K562 (cell line): ENCODE measurements around the gene ZNF787. TPM values are rescaled to one million over a fixed set of nuclear protein-coding genes. Genes with fewer than 3 reads are reported as not detected.

Experiments used
- ARID1B ChIP-seq: fragments of 450-650 bp; IDR thresholded peaks from 2 replicates; pipeline ENCODE4 v1.6.1; 2016; ENCODE audit warnings: antibody characterized with exemption, mild to moderate bottlenecking, inconsistent platforms
- ASH1L ChIP-seq: fragments of 450-650 bp; IDR thresholded peaks from 2 replicates; pipeline ENCODE4 v1.6.1; 2018; ENCODE audit warnings: borderline replicate concordance, mild to moderate bottlenecking, low read depth; ENCODE audit not compliant: partially characterized antibody
- ATF1 ChIP-seq, 2 experiments: fragments of 450-650 bp in 1 of 2; IDR thresholded peaks; 2 replicates each; pipeline ENCODE4 v1.6.1; 2016; ENCODE audit warnings: missing compliant biosample characterization in 1 of 2, missing genetic modification characterization in 1 of 2
- ETV6 ChIP-seq, 3 experiments: fragments of 150-350 bp in 1 of 3; sonication (generic) in 1 of 3; formaldehyde crosslinking in 1 of 3; IDR thresholded peaks; 2 replicates each; pipeline versions ENCODE4 v1.6.1 to v1.8.0; 2014 to 2022; ENCODE audit warnings: borderline replicate concordance in 2 of 3, low read depth in 2 of 3, antibody characterized with exemption in 1 of 3, low read length in 1 of 3, mild to moderate bottlenecking in 1 of 3, missing genetic modification reagents in 1 of 3
- HDAC3 ChIP-seq: fragments of 450-650 bp; IDR thresholded peaks from 2 replicates; pipeline ENCODE4 v1.6.1; 2018; ENCODE audit warnings: borderline replicate concordance, mild to moderate bottlenecking, moderate library complexity; ENCODE audit not compliant: partially characterized antibody
- HDAC6 ChIP-seq: IDR thresholded peaks from 2 replicates; pipeline ENCODE4 v1.6.1; 2012; ENCODE audit warnings: low read depth, mild to moderate bottlenecking, control low read depth, inconsistent platforms, low read length, moderate library complexity
- PTTG1 ChIP-seq: fragments of 450-650 bp; IDR thresholded peaks from 2 replicates; pipeline ENCODE4 v1.6.1; 2016; ENCODE audit warnings: low read depth, mild to moderate bottlenecking, missing genetic modification characterization, missing compliant biosample characterization
- ZC3H4 ChIP-seq: sonication (generic); formaldehyde crosslinking; IDR thresholded peaks from 2 replicates; pipeline ENCODE4 v1.9.0; 2021; ENCODE audit warnings: missing genetic modification reagents, borderline replicate concordance
- ZNF445 ChIP-seq: fragments of 250-450 bp; sonication (Bioruptor Pico); IDR thresholded peaks from 2 replicates; pipeline ENCODE4 v1.4.0; 2020; ENCODE audit warnings: low read depth, mild to moderate bottlenecking, moderate library complexity
- polyA plus RNA-seq, 8 experiments: library from polyadenylated mRNA; depleted of rRNA in 4 of 8; stranded (reverse) in 5 of 8; unstranded in 3 of 8; fragments of >200 nt; fragmentation: Nextera tagmentation in 2 of 8; fragmentation: Illumina TruSeq in 1 of 8; extraction: Ambion mirVana in 2 of 8; extraction: Trizol in 1 of 8; gene quantifications; 2 replicates each; pipeline versions ENCODE4 v1.2.1 to v1.2.3, GENCODE V29; 2011 to 2014; ENCODE audit warnings: inconsistent platforms in 1 of 8, missing spikeins in 1 of 8
- total RNA-seq, 7 experiments: library from RNA; depleted of rRNA in 6 of 7; stranded (reverse); fragments of >200 nt in 6 of 7; fragmentation: Illumina TruSeq in 2 of 7; extraction: Trizol in 2 of 7; gene quantifications; 2 replicates each; pipeline versions ENCODE4 v1.2.1 to v1.2.3, GENCODE V29; 2011 to 2021; ENCODE audit warnings: low replicate concordance in 1 of 7
- TF ChIP-seq, protein P1 (sequence below), 2 experiments: fragments of 450-650 bp; IDR thresholded peaks; 2 replicates each; pipeline ENCODE4 v1.6.1; 2016; ENCODE audit warnings: mild to moderate bottlenecking in 2 of 2, borderline replicate concordance in 1 of 2, low read depth in 1 of 2, moderate library complexity in 1 of 2
- TF ChIP-seq, protein P2 (sequence below): fragments of 450-650 bp; formaldehyde crosslinking; IDR thresholded peaks from 2 replicates; pipeline ENCODE4 v1.4.0; 2022; ENCODE audit warnings: missing genetic modification characterization
- TF ChIP-seq, protein P3 (sequence below), 2 experiments: fragments of 250-450 bp in 1 of 2; fragments of 450-650 bp in 1 of 2; sonication (Bioruptor Pico) in 1 of 2; IDR thresholded peaks; 2 replicates each; pipeline versions ENCODE4 v1.6.1 to v1.8.0; 2016 to 2021; ENCODE audit warnings: mild to moderate bottlenecking in 2 of 2, moderate library complexity in 2 of 2, missing compliant biosample characterization in 1 of 2, missing genetic modification characterization in 1 of 2
- TF ChIP-seq, protein P4 (sequence below): fragments of 250-450 bp; sonication (Bioruptor Pico); IDR thresholded peaks from 2 replicates; pipeline ENCODE4 v1.5.0; 2021

ZNF787 gene
- total and polyA plus RNA-seq, 9 of the 15 experiments (the other 6 are each of a cell fraction or from before 2014, with no cell fraction given) = 0.45 to 77.6 (median 7.3) TPM

DNA sequence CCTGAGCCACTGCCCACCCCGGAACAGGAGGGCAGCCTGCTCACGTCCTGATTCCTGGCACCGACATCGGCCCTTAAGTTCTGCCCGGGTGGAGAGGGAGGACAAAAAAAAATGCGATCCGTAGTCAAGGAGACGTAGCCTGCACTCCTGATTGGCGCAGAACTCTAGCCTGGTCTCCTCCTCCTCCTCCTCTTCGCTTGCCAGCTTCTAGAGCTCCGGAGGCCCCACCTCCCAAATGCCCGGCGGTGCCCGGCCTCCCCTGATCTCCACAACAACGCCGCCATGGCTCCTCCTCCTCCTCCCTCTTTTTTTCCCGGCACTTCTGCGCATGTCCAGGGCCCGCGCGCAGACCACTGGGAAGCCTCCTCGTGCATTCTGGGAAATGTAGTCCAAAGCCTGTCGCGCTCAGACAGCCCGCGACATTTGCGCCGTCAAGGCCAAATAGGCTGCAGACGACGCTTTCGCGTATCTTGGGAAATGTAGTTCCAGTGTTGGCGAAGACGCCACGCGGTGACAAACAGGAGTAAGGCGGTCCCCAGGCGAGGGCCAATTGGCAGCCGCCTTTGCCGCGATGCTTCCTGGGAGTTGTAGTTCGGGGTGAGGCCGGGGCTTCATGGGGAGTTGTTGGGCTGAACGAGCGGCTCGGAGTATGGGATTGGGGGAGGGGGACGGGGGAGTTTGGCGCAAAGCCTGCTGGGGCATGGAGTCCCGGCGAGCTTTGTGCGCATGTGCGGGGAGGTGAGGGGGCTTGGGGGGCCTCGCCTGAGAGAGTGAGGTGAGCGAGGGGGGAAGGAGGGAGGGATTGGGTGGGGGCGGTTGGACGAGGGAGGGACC, 19.7 kb upstream of the ZNF787 start, which contains the start of gene ZNF444 (continued):
- TF ChIP-seq, protein P1, sequence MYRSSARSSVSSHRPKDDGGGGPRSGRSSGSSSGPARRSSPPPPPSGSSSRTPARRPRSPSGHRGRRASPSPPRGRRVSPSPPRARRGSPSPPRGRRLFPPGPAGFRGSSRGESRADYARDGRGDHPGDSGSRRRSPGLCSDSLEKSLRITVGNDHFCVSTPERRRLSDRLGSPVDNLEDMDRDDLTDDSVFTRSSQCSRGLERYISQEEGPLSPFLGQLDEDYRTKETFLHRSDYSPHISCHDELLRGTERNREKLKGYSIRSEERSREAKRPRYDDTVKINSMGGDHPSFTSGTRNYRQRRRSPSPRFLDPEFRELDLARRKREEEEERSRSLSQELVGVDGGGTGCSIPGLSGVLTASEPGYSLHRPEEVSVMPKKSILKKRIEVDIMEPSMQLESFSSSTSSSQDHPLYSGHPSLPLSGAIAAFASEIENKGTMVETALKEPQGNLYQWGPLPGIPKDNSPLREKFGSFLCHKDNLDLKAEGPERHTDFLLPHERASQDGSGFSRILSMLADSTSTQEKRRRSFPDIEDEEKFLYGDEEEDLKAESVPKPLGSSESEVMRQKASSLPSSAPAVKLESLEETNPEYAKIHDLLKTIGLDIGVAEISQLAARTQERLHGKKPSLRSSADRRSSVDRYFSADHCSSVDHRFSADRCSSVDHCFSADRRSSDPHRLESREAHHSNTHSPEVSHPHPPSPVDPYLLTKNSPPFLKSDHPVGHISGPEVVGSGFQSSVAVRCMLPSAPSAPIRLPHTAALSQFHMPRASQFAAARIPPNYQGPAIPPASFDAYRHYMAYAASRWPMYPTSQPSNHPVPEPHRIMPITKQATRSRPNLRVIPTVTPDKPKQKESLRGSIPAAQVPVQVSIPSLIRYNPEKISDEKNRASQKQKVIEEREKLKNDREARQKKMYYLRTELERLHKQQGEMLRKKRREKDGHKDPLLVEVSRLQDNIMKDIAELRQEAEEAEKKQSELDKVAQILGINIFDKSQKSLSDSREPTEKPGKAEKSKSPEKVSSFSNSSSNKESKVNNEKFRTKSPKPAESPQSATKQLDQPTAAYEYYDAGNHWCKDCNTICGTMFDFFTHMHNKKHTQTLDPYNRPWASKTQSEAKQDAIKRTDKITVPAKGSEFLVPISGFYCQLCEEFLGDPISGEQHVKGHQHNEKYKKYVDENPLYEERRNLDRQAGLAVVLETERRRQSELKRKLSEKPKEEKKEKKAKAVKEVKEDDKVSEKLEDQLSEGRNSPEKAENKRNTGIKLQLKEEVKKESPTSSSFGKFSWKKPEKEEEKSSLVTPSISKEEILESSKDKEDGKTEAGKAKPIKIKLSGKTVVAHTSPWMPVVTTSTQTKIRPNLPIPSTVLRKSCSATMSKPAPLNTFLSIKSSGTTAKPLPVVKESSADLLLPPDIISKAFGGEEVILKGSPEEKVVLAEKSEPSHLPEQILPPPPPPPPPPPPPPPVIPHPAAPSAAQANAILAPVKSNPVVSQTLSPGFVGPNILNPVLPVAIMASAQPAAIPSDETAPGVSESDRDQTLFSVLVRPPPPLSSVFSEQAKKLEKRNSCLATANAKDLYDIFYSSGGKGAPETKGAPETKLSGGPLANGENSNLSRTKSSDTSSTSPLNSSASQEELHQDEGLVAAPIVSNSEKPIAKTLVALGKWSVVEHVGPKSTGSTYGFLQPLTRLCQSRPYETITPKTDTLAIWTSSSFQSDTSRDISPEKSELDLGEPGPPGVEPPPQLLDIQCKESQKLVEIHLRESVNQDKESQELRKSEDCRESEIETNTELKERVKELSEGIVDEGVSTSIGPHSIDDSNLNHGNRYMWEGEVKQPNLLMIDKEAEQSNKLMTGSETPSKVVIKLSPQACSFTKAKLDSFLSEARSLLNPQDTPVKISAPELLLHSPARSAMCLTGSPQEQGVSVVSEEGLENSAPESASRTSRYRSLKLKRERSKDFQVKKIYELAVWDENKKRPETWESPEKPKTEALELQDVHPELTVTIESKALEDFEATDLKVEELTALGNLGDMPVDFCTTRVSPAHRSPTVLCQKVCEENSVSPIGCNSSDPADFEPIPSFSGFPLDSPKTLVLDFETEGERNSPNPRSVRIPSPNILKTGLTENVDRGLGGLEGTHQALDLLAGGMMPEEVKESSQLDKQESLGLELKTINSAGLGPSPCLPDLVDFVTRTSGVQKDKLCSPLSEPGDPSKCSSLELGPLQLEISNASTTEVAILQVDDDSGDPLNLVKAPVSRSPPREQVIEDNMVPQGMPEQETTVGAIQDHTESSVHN (IDR thresholded peaks at IDR 0.05; ENCODE audit: borderline replicate concordance in 1 of 2, low read depth in 1 of 2) = no peak
- TF ChIP-seq ATF1 (CRISPR knock-in tag; IDR thresholded peaks at IDR 0.05) = peak; percentile 71; the same call in 1 of the 2 replicates
- TF ChIP-seq ATF1 (tag; IDR thresholded peaks at IDR 0.05) = peak; percentile 96
- TF ChIP-seq ASH1L = peak; percentile 74
- TF ChIP-seq, protein P2, sequence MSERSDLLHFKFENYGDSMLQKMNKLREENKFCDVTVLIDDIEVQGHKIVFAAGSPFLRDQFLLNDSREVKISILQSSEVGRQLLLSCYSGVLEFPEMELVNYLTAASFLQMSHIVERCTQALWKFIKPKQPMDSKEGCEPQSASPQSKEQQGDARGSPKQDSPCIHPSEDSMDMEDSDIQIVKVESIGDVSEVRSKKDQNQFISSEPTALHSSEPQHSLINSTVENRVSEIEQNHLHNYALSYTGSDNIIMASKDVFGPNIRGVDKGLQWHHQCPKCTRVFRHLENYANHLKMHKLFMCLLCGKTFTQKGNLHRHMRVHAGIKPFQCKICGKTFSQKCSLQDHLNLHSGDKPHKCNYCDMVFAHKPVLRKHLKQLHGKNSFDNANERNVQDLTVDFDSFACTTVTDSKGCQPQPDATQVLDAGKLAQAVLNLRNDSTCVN (CRISPR knock-in tag) = no peak
- no peak for TF ChIP-seq ETV6 (IDR thresholded peaks at IDR 0.05; ENCODE audit: borderline replicate concordance in 1 of 2, low read depth in 2 of 2, low read length in 1 of 2)
- no peak for TF ChIP-seq ETV6 (CRISPR knock-in tag; IDR thresholded peaks at IDR 0.05; ENCODE audit: borderline replicate concordance)
- TF ChIP-seq HDAC6 = no peak
- no peak for TF ChIP-seq HDAC3
- TF ChIP-seq, protein P3, sequence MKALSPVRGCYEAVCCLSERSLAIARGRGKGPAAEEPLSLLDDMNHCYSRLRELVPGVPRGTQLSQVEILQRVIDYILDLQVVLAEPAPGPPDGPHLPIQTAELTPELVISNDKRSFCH (CRISPR knock-in tag; IDR thresholded peaks at IDR 0.05) = no peak
- TF ChIP-seq, protein P3 (tag; IDR thresholded peaks at IDR 0.05) = peak; percentile 88
- TF ChIP-seq ARID1B = no peak
- no peak for TF ChIP-seq ZC3H4 (CRISPR knock-in tag)
- TF ChIP-seq, protein P4, sequence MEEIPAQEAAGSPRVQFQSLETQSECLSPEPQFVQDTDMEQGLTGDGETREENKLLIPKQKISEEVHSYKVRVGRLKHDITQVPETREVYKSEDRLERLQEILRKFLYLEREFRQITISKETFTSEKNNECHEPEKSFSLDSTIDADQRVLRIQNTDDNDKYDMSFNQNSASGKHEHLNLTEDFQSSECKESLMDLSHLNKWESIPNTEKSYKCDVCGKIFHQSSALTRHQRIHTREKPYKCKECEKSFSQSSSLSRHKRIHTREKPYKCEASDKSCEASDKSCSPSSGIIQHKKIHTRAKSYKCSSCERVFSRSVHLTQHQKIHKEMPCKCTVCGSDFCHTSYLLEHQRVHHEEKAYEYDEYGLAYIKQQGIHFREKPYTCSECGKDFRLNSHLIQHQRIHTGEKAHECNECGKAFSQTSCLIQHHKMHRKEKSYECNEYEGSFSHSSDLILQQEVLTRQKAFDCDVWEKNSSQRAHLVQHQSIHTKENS (CRISPR knock-in tag) = no peak
- TF ChIP-seq ZNF445 (CRISPR knock-in tag) = no peak
- no peak for TF ChIP-seq PTTG1 (tag)
